Psoas muscle (tissue), 8 donors: ENCODE data around the gene ACOT11. TPM values are rescaled to one million over a fixed set of nuclear protein-coding genes. Genes with fewer than 3 reads are reported as not detected.

Source experiments
- ATAC-seq, 4 donors: fragments of 200-7000 bp; cut with Tn5 transposase; one replicate each; pipeline ENCODE4 v1.9.1; 2020; ENCODE audit warnings: moderate library complexity in 3 of 4, mild to moderate bottlenecking in 2 of 4
- DNase-seq, 2 donors: peaks; one replicate each; pipeline ENCODE4 v3.0.0-alpha.2; 2020
- H3K27ac ChIP-seq: fragments of 200-600 bp; one replicate; pipeline ENCODE4 v1.8.0; 2022
- H3K27me3 ChIP-seq, 3 donors: fragments of 200-600 bp in 1 of 3; one replicate each; pipeline versions ENCODE4 v1.6.1 to v1.8.0; 2013 to 2022; ENCODE audit warnings: low read length in 2 of 3, mild to moderate bottlenecking in 2 of 3, moderate library complexity in 1 of 3; ENCODE audit not compliant: insufficient read depth in 3 of 3
- H3K36me3 ChIP-seq, 2 donors: fragments of 200-600 bp in 1 of 2; one replicate each; pipeline versions ENCODE4 v1.6.1 to v1.8.0; 2013 to 2022; ENCODE audit warnings: low read depth in 1 of 2, mild to moderate bottlenecking in 1 of 2, moderate library complexity in 1 of 2; ENCODE audit not compliant: insufficient read depth in 1 of 2
- H3K4me1 ChIP-seq: fragments of 200-600 bp; one replicate; pipeline ENCODE4 v1.8.0; 2022
- H3K4me3 ChIP-seq: fragments of 200-600 bp; one replicate; pipeline ENCODE4 v1.8.0; 2022; ENCODE audit warnings: mild to moderate bottlenecking
- H3K9me3 ChIP-seq: fragments of 200-600 bp; one replicate; pipeline ENCODE4 v1.8.0; 2022
- WGBS, 3 donors: extraction: QIAGEN DNeasy Blood & Tissue Kit; methylation state at CpG; one replicate each; pipeline versions ENCODE4 v1.1.6 to v1.1.7; 2013; 5-methylcytosine and 5-hydroxymethylcytosine counted together
- intact Hi-C, 2 donors: fragments of 100-400 bp; cut with DNase I; formaldehyde crosslinking; loops; one replicate each; pipeline versions ENCODE4 v1.11.0 to v1.14.2; 2022
- polyA plus RNA-seq, 3 donors: library from polyadenylated mRNA; stranded (reverse); fragments of 200-250 nt; gene quantifications; one replicate each; pipeline ENCODE4 v1.2.3, GENCODE V29; 2013
- total RNA-seq, 4 donors: library from RNA; stranded (reverse); fragmentation: NEBNext Ultra II Directional in 2 of 4; extraction: Animal tissue kit (Norgen Biotek cat#: 25700) in 2 of 4; gene quantifications; one replicate each; pipeline versions ENCODE4 v1.2.1 to v1.2.4, GENCODE V29; 2021 to 2023
- TF ChIP-seq, protein P1 (sequence below): fragments of 200-600 bp; IDR thresholded peaks from one replicate; pipeline ENCODE4 v1.8.0; 2022; ENCODE audit warnings: antibody characterized with exemption
- donor health status: healthy with polysubstance abuse.
- donor health status: DM: no; HTN: no; CAD: no; lungs with moderate emphysema.
- donor health status: Bipolar disorder and iron deficiency.
- donor health status: healthy.
- donor health status: DM: yes; HTN: yes; CAD: no.
- donor health status: DM: no; HTN: no; CAD: no.
- donor health status: DM: no; HTN: no; CAD: no.
- donor health status: DM: yes; HTN: yes; CAD: no.

ACOT11 gene
- total and polyA plus RNA-seq, 7 donors = 0.82 to 13.9 (median 2.4) TPM

- Histone ChIP-seq H3K36me3 (no peaks in the 10 kb centered on the region), H3K4me3 (no peak overlapping the region), H3K27me3 (no peaks in the 10 kb centered on the region), H3K4me1 (peaks cover 80% of the 10 kb centered on the region), H3K27ac (peak overlapping the region; percentile 61), H3K9me3 (no peaks in the 10 kb centered on the region)
- TF ChIP-seq, protein P1, sequence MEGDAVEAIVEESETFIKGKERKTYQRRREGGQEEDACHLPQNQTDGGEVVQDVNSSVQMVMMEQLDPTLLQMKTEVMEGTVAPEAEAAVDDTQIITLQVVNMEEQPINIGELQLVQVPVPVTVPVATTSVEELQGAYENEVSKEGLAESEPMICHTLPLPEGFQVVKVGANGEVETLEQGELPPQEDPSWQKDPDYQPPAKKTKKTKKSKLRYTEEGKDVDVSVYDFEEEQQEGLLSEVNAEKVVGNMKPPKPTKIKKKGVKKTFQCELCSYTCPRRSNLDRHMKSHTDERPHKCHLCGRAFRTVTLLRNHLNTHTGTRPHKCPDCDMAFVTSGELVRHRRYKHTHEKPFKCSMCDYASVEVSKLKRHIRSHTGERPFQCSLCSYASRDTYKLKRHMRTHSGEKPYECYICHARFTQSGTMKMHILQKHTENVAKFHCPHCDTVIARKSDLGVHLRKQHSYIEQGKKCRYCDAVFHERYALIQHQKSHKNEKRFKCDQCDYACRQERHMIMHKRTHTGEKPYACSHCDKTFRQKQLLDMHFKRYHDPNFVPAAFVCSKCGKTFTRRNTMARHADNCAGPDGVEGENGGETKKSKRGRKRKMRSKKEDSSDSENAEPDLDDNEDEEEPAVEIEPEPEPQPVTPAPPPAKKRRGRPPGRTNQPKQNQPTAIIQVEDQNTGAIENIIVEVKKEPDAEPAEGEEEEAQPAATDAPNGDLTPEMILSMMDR = no peak
- DNase-seq (no peak), ATAC-seq (no peak)
- 65 to 72% (median 66%) methylated on average over 7 to 8 of the region's 8 CpGs for WGBS, 3 donors
- intact Hi-C loops = no loop called here
These were observed 23.9 kb downstream of the ACOT11 start for GRCh38 chr1:54571803-54572541.

- no peak for DNase-seq
- H3K4me1 ChIP-seq = peaks cover 77% of the 10 kb centered on the region
- no peak overlapping the region for H3K27ac ChIP-seq
These were observed 24.5 kb downstream of the ACOT11 start for GRCh38 chr1:54572542-54572850.

GRCh38 chr1:54574158-54574778 is 26.2 kb downstream of the ACOT11 start:
- Histone ChIP-seq H3K9me3 (no peaks in the 10 kb centered on the region), H3K27me3 (no peaks in the 10 kb centered on the region), H3K4me3 (no peak overlapping the region), H3K27ac (peak overlapping the region; percentile 72), H3K36me3 (no peaks in the 10 kb centered on the region), H3K4me1 (peaks cover 78% of the 10 kb centered on the region)
- intact Hi-C loops = no loop called here
- ATAC-seq (no peak), DNase-seq (no peak)
- 84 to 90% (median 90%) methylated on average over 12 of the region's 12 CpGs for WGBS, 3 donors
- TF ChIP-seq, protein P1 = no peak

More at GRCh38 chr1:54572542-54572850, 24.5 kb downstream of the ACOT11 start:
- ATAC-seq = no peak
- intact Hi-C loops = no loop called here
- no peaks in the 10 kb centered on the region for H3K27me3 ChIP-seq
- H3K4me3 ChIP-seq = no peak overlapping the region
- no peaks in the 10 kb centered on the region for H3K36me3 ChIP-seq
- TF ChIP-seq, protein P1 = no peak
- 77 to 89% (median 81%) methylated on average over 3 of the region's 3 CpGs for WGBS, 3 donors
- H3K9me3 ChIP-seq = no peaks in the 10 kb centered on the region

DNA sequence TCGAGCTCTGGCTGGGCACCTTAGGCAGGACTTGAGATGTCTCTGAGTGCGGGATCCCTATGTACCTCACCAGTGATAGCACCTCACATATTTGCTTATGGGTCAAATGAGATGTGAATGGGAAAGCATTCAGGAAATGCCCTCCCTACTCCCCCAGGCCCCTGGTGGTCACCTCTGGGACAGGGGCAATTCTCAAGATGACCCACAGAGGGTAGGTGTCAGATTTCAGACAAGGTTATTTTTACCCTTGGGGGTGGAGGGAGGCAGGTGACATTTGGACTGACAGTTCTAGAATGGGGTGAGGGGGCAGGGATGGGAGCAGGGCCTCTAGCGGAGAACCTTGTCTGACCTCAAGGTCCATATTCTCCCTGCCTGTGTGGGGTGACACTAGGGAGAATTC is 27.1 kb downstream of the ACOT11 start:
- no peak overlapping the region for H3K4me3 ChIP-seq
- H3K27me3 ChIP-seq = no peaks in the 10 kb centered on the region
- ATAC-seq (peak; percentile 56 to 82 (median 71)), DNase-seq (no peak)
- no peaks in the 10 kb centered on the region for H3K9me3 ChIP-seq
- peaks cover 77% of the 10 kb centered on the region for H3K4me1 ChIP-seq
- H3K27ac ChIP-seq = peak overlapping the region; percentile 72
- WGBS, 3 donors = 40 to 65% (median 56%) methylated on average over 3 of the region's 3 CpGs
- TF ChIP-seq, protein P1 = peak; percentile 12
- intact Hi-C loops = no loop called here
- H3K36me3 ChIP-seq = no peaks in the 10 kb centered on the region
